ENCODE measurements around the gene TCHP. TPM values are rescaled to one million over a fixed set of nuclear protein-coding genes. Genes with fewer than 3 reads are reported as not detected.

The TCHP gene
- total and polyA plus RNA-seq, 12 donors: 8.3 to 21.1 (median 10.6) TPM

DNA sequence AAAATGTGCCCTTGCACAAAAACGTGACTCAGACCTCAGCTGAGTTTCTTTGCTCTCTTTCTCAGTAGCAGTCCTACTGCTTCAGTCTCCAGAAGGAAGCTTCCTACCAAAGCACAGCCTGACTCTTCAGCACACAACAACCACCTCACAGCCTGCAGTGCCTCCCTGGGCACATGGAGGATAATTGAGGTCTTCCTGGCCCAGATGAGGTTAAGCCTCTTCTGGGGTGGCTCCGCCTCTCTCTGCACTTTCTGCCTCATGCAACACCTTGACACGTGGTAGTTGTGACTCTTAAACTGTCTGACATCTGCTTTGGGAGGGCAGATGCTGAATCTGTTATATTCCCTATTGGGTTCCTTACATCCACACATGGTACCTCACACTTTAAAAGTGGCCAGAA, 62.3 kb downstream of the TCHP start:
- H3K27me3 ChIP-seq: no peaks in the 10 kb centered on the region
- intact Hi-C loops (cut with DNase I): no loop called here

GRCh38 chr12:109963330-109963729, 63.3 kb downstream of the TCHP start:
- no peak for TF ChIP-seq CTCF (IDR thresholded peaks at IDR 0.05)
- TF ChIP-seq POLR2A (IDR thresholded peaks at IDR 0.05): no peak
- no peak for DNase-seq
- H3K4me3 ChIP-seq: no peak overlapping the region
- H3K36me3 ChIP-seq (replicated peaks in 1 of 2): peaks cover 0 to 77% of the 10 kb centered on the region in 2 donors
- 86 to 100% (median 94%) methylated on average over 1 of the region's 1 CpG for WGBS, 4 donors
- H3K9me3 ChIP-seq (replicated peaks in 1 of 3): no peaks in the 10 kb centered on the region
- H3K27ac ChIP-seq: peak overlapping the region in 2 of 5 donors; percentile 43 to 44
- intact Hi-C loops (cut with DNase I): no loop called here
- H3K27me3 ChIP-seq: no peaks in the 10 kb centered on the region
- peaks cover 5 to 19% of the 10 kb centered on the region in 2 donors for H3K4me1 ChIP-seq (replicated peaks in 1 of 2)

More for the DNA sequence above, 62.3 kb downstream of the TCHP start:
- DNase-seq: peak in 1 of 7 donors; percentile 7
- no peak for TF ChIP-seq CTCF (IDR thresholded peaks at IDR 0.05)
- TF ChIP-seq POLR2A (IDR thresholded peaks at IDR 0.05): no peak
- peaks cover 5 to 19% of the 10 kb centered on the region in 2 donors for H3K4me1 ChIP-seq (replicated peaks in 1 of 2)
- H3K4me3 ChIP-seq: no peak overlapping the region
- peaks cover 0 to 80% of the 10 kb centered on the region in 2 donors for H3K36me3 ChIP-seq (replicated peaks in 1 of 2)
- peak overlapping the region in 3 of 5 donors; percentile 44 to 63 (median 48) for H3K27ac ChIP-seq
- H3K9me3 ChIP-seq (replicated peaks in 1 of 3): no peaks in the 10 kb centered on the region
- WGBS, 4 donors: 31 to 71% (median 60%) methylated on average over 1 to 3 of the region's 3 CpGs

- peak; percentile 33 to 76 (median 73) for DNase-seq
- intact Hi-C loops (cut with DNase I): no loop called here
- WGBS, 4 donors: 38 to 59% (median 47%) methylated on average over 4 of the region's 4 CpGs
- no peaks in the 10 kb centered on the region for H3K27me3 ChIP-seq
- no peaks in the 10 kb centered on the region for H3K9me3 ChIP-seq (replicated peaks in 1 of 3)
- TF ChIP-seq CTCF (IDR thresholded peaks at IDR 0.05) (no peak), POLR2A (IDR thresholded peaks at IDR 0.05) (no peak)
- peak overlapping the region in 3 of 5 donors; percentile 31 to 43 (median 36) for H3K27ac ChIP-seq
- H3K4me3 ChIP-seq: no peak overlapping the region
- peaks cover 5 to 19% of the 10 kb centered on the region in 2 donors for H3K4me1 ChIP-seq (replicated peaks in 1 of 2)
- H3K36me3 ChIP-seq (replicated peaks in 1 of 2): peaks cover 0 to 77% of the 10 kb centered on the region in 2 donors
These were observed 63.8 kb downstream of the TCHP start for GRCh38 chr12:109963743-109964429.

DNA sequence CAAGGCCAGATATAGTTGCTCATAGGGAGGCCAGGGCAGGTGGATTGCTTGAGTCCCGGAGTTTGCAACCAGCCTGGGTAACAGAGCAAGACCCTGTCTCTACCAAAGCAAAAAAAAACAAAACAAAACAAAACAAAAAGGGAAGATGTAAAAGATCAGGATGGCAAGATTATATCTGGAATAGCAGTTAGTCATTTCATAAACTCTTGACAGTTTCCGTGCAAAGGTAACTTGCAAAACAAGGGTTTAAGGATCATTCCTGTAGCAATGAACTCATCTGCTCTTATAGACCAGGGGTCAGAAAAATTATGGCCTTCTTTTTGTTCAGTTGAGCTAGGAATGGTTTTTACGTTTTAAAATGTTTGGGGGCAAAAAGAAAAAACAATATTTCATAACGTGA, 66.5 kb downstream of the TCHP start:
- Histone ChIP-seq H3K9me3 (replicated peaks in 1 of 3) (no peaks in the 10 kb centered on the region), H3K4me1 (replicated peaks in 1 of 2) (peaks cover 5 to 19% of the 10 kb centered on the region in 2 donors), H3K4me3 (no peak overlapping the region), H3K27ac (no peak overlapping the region), H3K36me3 (replicated peaks in 1 of 2) (peaks cover 0 to 74% of the 10 kb centered on the region in 2 donors), H3K27me3 (no peaks in the 10 kb centered on the region)
- TF ChIP-seq POLR2A (IDR thresholded peaks at IDR 0.05): no peak
- no peak for TF ChIP-seq CTCF (IDR thresholded peaks at IDR 0.05)
- intact Hi-C loops (cut with DNase I): no loop called here
- no peak for DNase-seq
- WGBS, 4 donors: 92 to 97% (median 94%) methylated on average over 4 of the region's 4 CpGs
